Lung (tissue), 12 donors: ENCODE data around the gene RPS18. TPM values are rescaled to one million over a fixed set of nuclear protein-coding genes. Genes with fewer than 3 reads are reported as not detected.

Experiments used
- ATAC-seq: fragments of 200-7000 bp; cut with Tn5 transposase; one replicate; pipeline ENCODE4 v1.9.1; 2020; ENCODE audit warnings: moderate number of reproducible peaks; ENCODE audit not compliant: insufficient read depth, low FRiP score
- DNase-seq, 3 donors: peaks; one replicate each; pipeline ENCODE4 v3.0.0-alpha.2; 2013 to 2017
- H3K27ac ChIP-seq, 2 donors: one replicate each; pipeline ENCODE4 v1.5.1; 2013; ENCODE audit warnings: mild to moderate bottlenecking in 2 of 2, moderate library complexity in 2 of 2, control low read depth in 1 of 2, inconsistent platforms in 1 of 2, low read depth in 1 of 2, low read length in 1 of 2
- H3K27me3 ChIP-seq, 3 donors: one replicate each; pipeline ENCODE4 v1.5.1; 2013; ENCODE audit warnings: low read length in 2 of 3; ENCODE audit not compliant: control insufficient read depth in 3 of 3, insufficient read depth in 3 of 3
- H3K36me3 ChIP-seq, 4 donors: one replicate each; pipeline ENCODE4 v1.5.1; 2013; ENCODE audit warnings: low read length in 4 of 4, mild to moderate bottlenecking in 1 of 4, moderate library complexity in 1 of 4; ENCODE audit not compliant: control insufficient read depth in 4 of 4, insufficient read depth in 4 of 4
- H3K4me1 ChIP-seq, 5 donors: one replicate each; pipeline ENCODE4 v1.5.1; 2013; ENCODE audit warnings: low read length in 5 of 5, mild to moderate bottlenecking in 2 of 5, moderate library complexity in 1 of 5; ENCODE audit not compliant: control insufficient read depth in 5 of 5, insufficient read depth in 5 of 5
- H3K4me3 ChIP-seq: one replicate; pipeline ENCODE4 v1.5.1; 2013; ENCODE audit warnings: mild to moderate bottlenecking, control low read depth, moderate library complexity
- H3K9ac ChIP-seq, 2 donors: one replicate each; pipeline ENCODE4 v1.5.1; 2013; ENCODE audit warnings: low read length in 2 of 2, control low read depth in 1 of 2; ENCODE audit not compliant: insufficient read depth in 1 of 2
- H3K9me3 ChIP-seq, 4 donors: one replicate each; pipeline ENCODE4 v1.5.1; 2013; ENCODE audit warnings: low read length in 3 of 4, mild to moderate bottlenecking in 1 of 4, moderate library complexity in 1 of 4; ENCODE audit not compliant: control insufficient read depth in 4 of 4, insufficient read depth in 3 of 4
- WGBS, 2 donors: extraction: QIAGEN DNeasy Blood & Tissue Kit; methylation state at CpG; one replicate each; pipeline ENCODE4 v1.1.7; 2013; 5-methylcytosine and 5-hydroxymethylcytosine counted together
- polyA plus RNA-seq, 2 donors: library from polyadenylated mRNA; stranded (reverse); fragments of 200-250 nt; gene quantifications; one replicate each; pipeline ENCODE4 v1.2.1, GENCODE V29; 2013
- total RNA-seq, 2 donors: library from RNA; depleted of rRNA in 1 of 2; stranded (reverse); fragments of >200 nt in 1 of 2; gene quantifications; one replicate each; pipeline ENCODE4 v1.2.1, GENCODE V29; 2014 to 2021
- TF ChIP-seq, protein P1 (sequence below): IDR thresholded peaks from 2 replicates; pipeline ENCODE4 v1.5.1; 2012; ENCODE audit warnings: mild to moderate bottlenecking; ENCODE audit errors: control extremely low read depth, extremely low read depth
- donor health status: control.
- donor health status: control.
- donor health status: Bipolar disorder and iron deficiency.
- donor health status: healthy.
- donor health status: DM: yes; HTN: yes; CAD: no.

The RPS18 gene
- total and polyA plus RNA-seq, 4 donors = 1,324 to 8,495 (median 2,994) TPM

DNA sequence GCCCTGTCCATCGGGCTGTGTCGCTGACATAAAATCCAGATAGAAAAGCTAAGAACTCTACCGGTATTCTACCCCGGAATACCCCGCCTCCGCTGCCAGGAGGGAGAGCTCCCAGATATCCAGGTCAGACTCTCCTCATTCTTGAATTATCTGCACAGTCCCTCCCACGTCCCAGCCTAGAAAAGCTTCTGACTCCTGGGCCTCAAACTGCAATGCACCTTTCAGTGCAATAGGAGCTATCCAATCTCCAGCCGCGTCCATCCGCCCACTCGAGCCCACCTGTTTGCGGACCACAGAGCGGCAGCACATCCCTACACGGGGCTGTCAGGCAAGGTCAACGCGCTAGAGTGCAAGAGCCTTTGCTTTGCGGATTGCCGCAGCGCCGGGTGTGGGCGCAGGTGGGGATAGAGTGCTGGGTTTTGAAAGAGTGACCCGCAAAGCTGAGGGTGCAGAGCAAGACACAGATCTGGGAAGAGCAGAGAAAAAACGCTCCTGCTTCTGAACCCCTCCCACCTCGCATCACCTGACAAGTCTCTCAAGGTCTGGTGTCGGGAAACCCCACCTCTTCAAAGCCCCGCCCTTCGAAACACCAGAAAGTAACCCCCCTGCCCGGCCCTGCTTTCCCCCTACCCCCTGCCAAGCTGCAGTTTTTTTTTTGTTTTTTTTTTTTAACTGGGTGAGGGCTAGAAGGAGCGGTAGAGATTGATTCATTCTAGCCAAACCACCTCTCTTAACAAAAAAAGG lies 40.7 kb downstream of the RPS18 start:
- Histone ChIP-seq H3K4me1 (peaks cover 8 to 24% (median 14%) of the 10 kb centered on the region in 5 donors), H3K36me3 (peaks cover 0 to 19% (median 4%) of the 10 kb centered on the region in 4 donors), H3K27me3 (no peaks in the 10 kb centered on the region), H3K9me3 (no peaks in the 10 kb centered on the region), H3K9ac (peak overlapping the region; percentile 57 to 66), H3K4me3 (peak overlapping the region; percentile 81), H3K27ac (peak overlapping the region; percentile 96 to 97)
- peak; percentile 48 for ATAC-seq
- TF ChIP-seq, protein P1, sequence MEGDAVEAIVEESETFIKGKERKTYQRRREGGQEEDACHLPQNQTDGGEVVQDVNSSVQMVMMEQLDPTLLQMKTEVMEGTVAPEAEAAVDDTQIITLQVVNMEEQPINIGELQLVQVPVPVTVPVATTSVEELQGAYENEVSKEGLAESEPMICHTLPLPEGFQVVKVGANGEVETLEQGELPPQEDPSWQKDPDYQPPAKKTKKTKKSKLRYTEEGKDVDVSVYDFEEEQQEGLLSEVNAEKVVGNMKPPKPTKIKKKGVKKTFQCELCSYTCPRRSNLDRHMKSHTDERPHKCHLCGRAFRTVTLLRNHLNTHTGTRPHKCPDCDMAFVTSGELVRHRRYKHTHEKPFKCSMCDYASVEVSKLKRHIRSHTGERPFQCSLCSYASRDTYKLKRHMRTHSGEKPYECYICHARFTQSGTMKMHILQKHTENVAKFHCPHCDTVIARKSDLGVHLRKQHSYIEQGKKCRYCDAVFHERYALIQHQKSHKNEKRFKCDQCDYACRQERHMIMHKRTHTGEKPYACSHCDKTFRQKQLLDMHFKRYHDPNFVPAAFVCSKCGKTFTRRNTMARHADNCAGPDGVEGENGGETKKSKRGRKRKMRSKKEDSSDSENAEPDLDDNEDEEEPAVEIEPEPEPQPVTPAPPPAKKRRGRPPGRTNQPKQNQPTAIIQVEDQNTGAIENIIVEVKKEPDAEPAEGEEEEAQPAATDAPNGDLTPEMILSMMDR = no peak
- DNase-seq = peak; percentile 55 to 75 (median 59)
- WGBS, 2 donors = 8 to 14% methylated on average over 29 of the region's 29 CpGs

DNA sequence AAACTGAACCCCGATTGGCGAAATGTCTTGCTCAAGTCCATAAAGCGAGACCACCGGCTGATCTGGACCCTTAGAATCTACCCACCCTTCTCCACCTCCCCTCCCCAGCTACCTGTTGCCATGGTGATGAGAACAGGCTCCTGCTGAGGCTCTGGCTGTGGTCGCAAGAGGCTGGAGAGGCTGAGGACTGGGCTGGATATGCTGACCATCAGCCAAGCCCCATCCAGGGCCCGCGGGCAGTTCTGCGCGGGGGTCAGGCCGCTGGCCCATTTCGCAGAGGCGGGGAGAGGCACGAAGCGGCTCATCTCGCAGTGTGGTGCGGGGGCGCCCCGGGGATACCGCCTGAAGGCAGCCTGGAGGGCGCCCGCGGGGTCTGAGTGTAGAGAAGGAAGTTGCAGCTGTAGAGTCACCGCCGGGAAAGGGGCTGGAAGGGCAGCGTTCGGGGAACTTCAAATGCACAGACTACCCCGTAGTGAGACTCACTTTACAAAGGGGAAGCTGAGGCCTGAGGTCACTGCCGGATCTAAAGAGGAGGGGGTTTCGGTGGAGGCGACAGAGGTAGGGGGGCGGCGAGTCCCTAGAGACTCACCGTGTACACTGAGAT lies 41.3 kb downstream of the RPS18 start:
- peak overlapping the region; percentile 57 to 96 for H3K9ac ChIP-seq
- peak overlapping the region; percentile 96 to 97 for H3K27ac ChIP-seq
- H3K9me3 ChIP-seq = no peaks in the 10 kb centered on the region
- DNase-seq (peak; percentile 58 to 68 (median 65)), ATAC-seq (peak; percentile 9)
- H3K4me1 ChIP-seq = peaks cover 8 to 25% (median 14%) of the 10 kb centered on the region in 5 donors
- 0% methylated on average over 33 of the region's 33 CpGs for WGBS, 2 donors
- H3K36me3 ChIP-seq = peaks cover 0 to 19% (median 4%) of the 10 kb centered on the region in 4 donors
- peak overlapping the region; percentile 81 for H3K4me3 ChIP-seq
- TF ChIP-seq, protein P1 = no peak
- no peaks in the 10 kb centered on the region for H3K27me3 ChIP-seq

DNA sequence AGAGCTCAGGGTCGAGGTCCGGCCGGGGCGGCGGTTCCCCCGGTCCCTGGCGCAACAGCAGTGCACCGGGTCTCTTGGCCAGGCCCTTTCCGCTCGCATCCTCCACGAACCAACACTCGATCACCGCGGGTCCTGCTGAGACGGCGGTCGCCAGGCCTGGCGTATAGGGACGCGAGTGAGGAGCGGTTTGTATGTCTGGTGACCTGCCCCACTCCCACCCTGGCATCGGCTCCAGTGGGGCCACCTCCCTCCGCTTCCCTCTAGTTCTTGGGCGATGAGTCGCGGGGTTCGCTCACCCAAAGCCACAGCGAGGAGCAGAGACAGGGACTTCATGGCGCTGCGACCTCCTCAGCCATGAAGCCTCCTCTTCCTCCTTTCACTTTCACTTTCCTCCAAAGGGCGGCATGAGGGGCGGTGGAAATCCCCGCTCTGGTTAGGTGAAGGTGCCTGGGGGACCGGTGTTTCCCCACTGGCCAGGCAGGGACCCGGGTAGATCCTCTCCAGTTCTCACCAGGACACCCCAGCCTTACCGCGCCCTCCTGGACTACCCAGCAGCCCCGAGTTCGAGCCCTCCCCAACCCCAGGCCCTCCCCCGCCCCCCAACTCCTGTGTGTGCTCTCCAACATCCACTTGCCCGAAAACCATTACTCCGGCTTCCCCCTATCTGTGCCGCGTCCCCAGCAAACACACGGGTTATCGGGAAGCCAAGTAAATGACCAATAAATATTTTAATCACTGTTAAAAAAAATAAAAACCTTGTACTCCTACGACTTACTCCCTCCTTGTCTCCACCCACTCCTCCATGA lies 42.0 kb downstream of the RPS18 start, which contains the start of gene TAPBP:
Gene TAPBP, minus strand, starts transcription at position 370 of the 806 bp plus-strand sequence. Its CDS starts 37 bp downstream, at position 333.
- H3K27ac ChIP-seq = peak within 1 kb of the TSS; percentile 96 to 97
- peak within 1 kb of the TSS; percentile 57 to 96 for H3K9ac ChIP-seq
- ATAC-seq (peak; percentile 4), DNase-seq (peak; percentile 69 to 82 (median 73))
- no peaks in the 10 kb centered on the region for H3K9me3 ChIP-seq
- peaks cover 0 to 26% (median 7%) of the 10 kb centered on the region in 4 donors for H3K36me3 ChIP-seq
- WGBS, 2 donors = 0 to 1% methylated on average over 47 of the region's 47 CpGs
- peak within 1 kb of the TSS; percentile 81 for H3K4me3 ChIP-seq
- no peaks in the 10 kb centered on the region for H3K27me3 ChIP-seq
- H3K4me1 ChIP-seq = peaks cover 8 to 32% (median 16%) of the 10 kb centered on the region in 5 donors
- TF ChIP-seq, protein P1 = no peak
